Calu3 (cell line): ENCODE data around the gene CCNG1. TPM values are rescaled to one million over a fixed set of nuclear protein-coding genes. Genes with fewer than 3 reads are reported as not detected.
"Not testable (repeated sequence)": the region's sequence is repeated elsewhere in the genome, so short reads cannot be mapped to it uniquely, and the experiment has no call there.

Experiments
- BruUV-seq: library from RNA; stranded (reverse); fragments of 400-500 nt; replicated peaks from 2 replicates; lab custom pipeline; 2021; lab: Mats Ljungman, UMichigan
- CTCF ChIA-PET: fragments of 300-600 bp; sonication (Branson Sonifier 250); formaldehyde crosslinking; loops from one replicate; lab custom pipeline; 2022; ENCODE audit warnings: antibody characterized with exemption; lab: Charles Lee
- DNase-seq: peaks from one replicate; pipeline ENCODE4 v3.0.0; 2022
- H3K27ac Mint-ChIP-seq: one replicate; pipeline ENCODE4 v1.8.0; 2022; ENCODE audit warnings: mixed read lengths; ENCODE audit not compliant: unreplicated experiment
- H3K27me3 Mint-ChIP-seq: one replicate; pipeline ENCODE4 v1.8.0; 2022; ENCODE audit warnings: mixed read lengths; ENCODE audit not compliant: unreplicated experiment
- H3K36me3 Mint-ChIP-seq: one replicate; pipeline ENCODE4 v1.8.0; 2022; ENCODE audit warnings: mild to moderate bottlenecking, moderate library complexity, mixed read lengths; ENCODE audit not compliant: insufficient read depth, unreplicated experiment
- H3K4me1 Mint-ChIP-seq: one replicate; pipeline ENCODE4 v1.8.0; 2022; ENCODE audit warnings: mild to moderate bottlenecking, low read depth, mixed read lengths; ENCODE audit not compliant: unreplicated experiment
- H3K4me3 Mint-ChIP-seq: one replicate; pipeline ENCODE4 v1.8.0; 2022; ENCODE audit warnings: mild to moderate bottlenecking, low read depth, moderate library complexity, mixed read lengths; ENCODE audit not compliant: unreplicated experiment
- H3K9me3 Mint-ChIP-seq: one replicate; pipeline ENCODE4 v1.8.0; 2022; ENCODE audit warnings: low read depth, mixed read lengths; ENCODE audit not compliant: unreplicated experiment
- intact Hi-C: fragments of 100-400 bp; cut with micrococcal nuclease; formaldehyde crosslinking; loops from one replicate; pipeline ENCODE4 v1.10.0; 2022; ENCODE audit not compliant: unreplicated experiment
- total RNA-seq: library from RNA; stranded (reverse); gene quantifications from 2 replicates; pipeline ENCODE4 v1.2.3, GENCODE V29; 2022
- TF ChIP-seq, protein P1 (sequence below): fragments of 200-600 bp; IDR thresholded peaks from one replicate; pipeline ENCODE4 v1.8.0; 2022; ENCODE audit warnings: antibody characterized with exemption; ENCODE audit not compliant: unreplicated experiment

The CCNG1 gene
- total RNA-seq, 1 experiment from 2014 or later: 105 TPM

DNA sequence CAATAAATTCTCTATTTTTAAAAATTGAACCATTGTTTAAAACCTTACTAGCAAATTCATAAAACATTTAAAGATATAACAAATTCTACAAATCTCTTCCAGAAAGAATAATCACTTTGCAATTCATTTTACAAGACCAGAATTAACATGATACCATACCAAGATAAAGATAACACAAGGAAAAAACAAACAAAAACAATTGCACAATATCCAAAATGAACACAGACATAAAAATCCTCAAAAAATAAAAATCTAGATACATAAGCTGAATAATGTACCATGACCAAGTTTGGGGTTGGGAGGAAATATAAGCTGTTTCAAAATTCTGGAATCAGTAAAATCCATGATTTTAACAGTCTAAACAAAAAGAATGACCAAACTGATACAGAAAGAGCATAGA, 11.1 kb downstream of the CCNG1 start:
- intact Hi-C loops: no loop called here
- DNase-seq: no peak
- H3K4me3 Mint-ChIP-seq: no peak overlapping the region
- CTCF ChIA-PET: interaction anchor here (0.6 kb wide), 1 partner anchor 8 kb away, joined by 4 read pairs; no protein-coding TSS in a partner anchor
- no TSS peak for BruUV-seq
- H3K36me3 Mint-ChIP-seq: peaks cover 72% of the 10 kb centered on the region
- no peaks in the 10 kb centered on the region for H3K27me3 Mint-ChIP-seq
- no peaks in the 10 kb centered on the region for H3K9me3 Mint-ChIP-seq
- H3K4me1 Mint-ChIP-seq: no peaks in the 10 kb centered on the region
- no peak overlapping the region for H3K27ac Mint-ChIP-seq
- TF ChIP-seq, protein P1, sequence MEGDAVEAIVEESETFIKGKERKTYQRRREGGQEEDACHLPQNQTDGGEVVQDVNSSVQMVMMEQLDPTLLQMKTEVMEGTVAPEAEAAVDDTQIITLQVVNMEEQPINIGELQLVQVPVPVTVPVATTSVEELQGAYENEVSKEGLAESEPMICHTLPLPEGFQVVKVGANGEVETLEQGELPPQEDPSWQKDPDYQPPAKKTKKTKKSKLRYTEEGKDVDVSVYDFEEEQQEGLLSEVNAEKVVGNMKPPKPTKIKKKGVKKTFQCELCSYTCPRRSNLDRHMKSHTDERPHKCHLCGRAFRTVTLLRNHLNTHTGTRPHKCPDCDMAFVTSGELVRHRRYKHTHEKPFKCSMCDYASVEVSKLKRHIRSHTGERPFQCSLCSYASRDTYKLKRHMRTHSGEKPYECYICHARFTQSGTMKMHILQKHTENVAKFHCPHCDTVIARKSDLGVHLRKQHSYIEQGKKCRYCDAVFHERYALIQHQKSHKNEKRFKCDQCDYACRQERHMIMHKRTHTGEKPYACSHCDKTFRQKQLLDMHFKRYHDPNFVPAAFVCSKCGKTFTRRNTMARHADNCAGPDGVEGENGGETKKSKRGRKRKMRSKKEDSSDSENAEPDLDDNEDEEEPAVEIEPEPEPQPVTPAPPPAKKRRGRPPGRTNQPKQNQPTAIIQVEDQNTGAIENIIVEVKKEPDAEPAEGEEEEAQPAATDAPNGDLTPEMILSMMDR: no peak

DNA sequence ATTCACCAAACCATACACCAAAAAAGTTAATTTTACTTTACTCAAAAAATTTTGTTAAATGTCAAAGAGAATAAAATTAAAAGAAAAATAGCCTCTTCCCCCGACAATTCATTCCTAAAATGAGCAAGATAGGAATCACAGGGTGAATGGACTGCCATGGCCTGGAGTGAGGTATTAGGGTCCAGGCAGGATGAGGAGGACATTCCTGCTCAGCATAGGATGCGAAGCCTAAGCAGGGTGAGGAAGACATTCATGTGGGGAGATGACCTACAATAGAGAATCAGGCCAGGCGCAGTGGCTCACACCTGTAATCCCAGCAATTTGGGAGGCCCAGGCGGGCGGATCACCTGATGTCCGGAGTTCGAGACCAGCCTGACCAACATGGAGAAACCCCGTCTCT, 14.1 kb downstream of the CCNG1 start:
- peaks cover 76% of the 10 kb centered on the region for H3K36me3 Mint-ChIP-seq

DNA sequence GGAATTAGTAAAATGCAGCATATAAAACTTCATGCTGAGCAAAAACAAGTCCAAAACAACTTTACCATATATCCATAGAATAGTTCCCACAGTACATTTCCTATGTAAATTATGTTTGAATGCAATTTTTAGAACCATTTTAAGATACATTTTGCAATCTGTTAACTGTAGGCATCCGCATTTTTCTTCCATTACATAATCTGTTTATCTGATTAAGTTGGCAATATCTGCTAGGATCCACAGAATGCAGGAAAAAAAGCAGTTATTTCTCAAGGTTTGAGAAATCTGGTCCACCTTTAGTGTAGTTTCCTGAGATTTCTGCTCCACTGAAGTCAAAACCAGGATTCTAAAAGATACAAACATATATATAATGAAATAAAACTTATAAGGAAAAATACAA, 16.3 kb downstream of the CCNG1 start:
- no peak for DNase-seq
- peaks cover 26% of the 10 kb centered on the region for H3K4me1 Mint-ChIP-seq
- H3K27ac Mint-ChIP-seq: no peak overlapping the region
- intact Hi-C loops: no loop called here
- no TSS peak for BruUV-seq
- H3K4me3 Mint-ChIP-seq: no peak overlapping the region
- no peaks in the 10 kb centered on the region for H3K9me3 Mint-ChIP-seq
- TF ChIP-seq, protein P1: no peak
- H3K27me3 Mint-ChIP-seq: no peaks in the 10 kb centered on the region
- CTCF ChIA-PET: no interaction called here
- peaks cover 66% of the 10 kb centered on the region for H3K36me3 Mint-ChIP-seq

More for the DNA sequence above, 14.1 kb downstream of the CCNG1 start:
- H3K27me3 Mint-ChIP-seq: no peaks in the 10 kb centered on the region
- H3K27ac Mint-ChIP-seq: no peak overlapping the region
- TF ChIP-seq, protein P1: no peak
- CTCF ChIA-PET: no interaction called here
- BruUV-seq: no TSS peak
- no peak overlapping the region for H3K4me3 Mint-ChIP-seq
- intact Hi-C loops: no loop called here
- DNase-seq: no peak
- H3K4me1 Mint-ChIP-seq: peaks cover 11% of the 10 kb centered on the region
- no peaks in the 10 kb centered on the region for H3K9me3 Mint-ChIP-seq

- BruUV-seq, H3K4me3 Mint-ChIP-seq, H3K9me3 Mint-ChIP-seq, H3K27ac Mint-ChIP-seq, DNase-seq, H3K27me3 Mint-ChIP-seq, intact Hi-C loops: not testable (repeated sequence)
- H3K4me1 Mint-ChIP-seq: peaks cover 26% of the 10 kb centered on the region
- H3K36me3 Mint-ChIP-seq: peaks cover 68% of the 10 kb centered on the region
- CTCF ChIA-PET: interaction anchor here (0.7 kb wide), 2 partner anchors 35 to 1631 kb away, joined by 3 to 4 read pairs; no protein-coding TSS in a partner anchor
Observed at GRCh38 chr5:163455406-163455805, 18.0 kb downstream of the CCNG1 start.

DNA sequence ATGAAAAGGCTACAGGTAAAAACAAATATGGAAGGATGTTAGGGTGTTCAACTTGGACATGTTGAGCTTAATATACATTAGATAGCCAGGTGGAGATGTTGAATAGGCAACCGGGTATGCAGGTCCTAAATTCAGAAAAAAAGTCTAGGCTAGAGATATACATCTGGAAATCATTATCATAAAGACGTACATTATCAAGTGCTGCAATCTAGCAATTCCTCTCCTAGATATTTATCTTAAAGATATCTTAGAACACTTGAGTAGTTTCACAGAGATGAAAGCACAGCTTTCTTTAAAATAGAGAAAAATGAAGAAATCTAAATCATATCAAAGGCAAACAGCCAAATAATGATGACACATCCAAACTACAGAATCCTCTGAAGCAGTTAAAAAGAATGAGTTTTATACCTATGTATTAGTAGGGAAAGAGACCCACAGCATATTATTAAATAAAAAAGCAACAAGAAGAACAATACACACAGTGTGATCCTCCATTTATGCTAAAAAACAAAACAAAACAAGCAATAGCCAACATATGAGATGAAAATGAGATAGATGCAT, 18.7 kb downstream of the CCNG1 start:
- no TSS peak for BruUV-seq
- Mint-ChIP-seq H3K9me3 (no peaks in the 10 kb centered on the region), H3K36me3 (peaks cover 70% of the 10 kb centered on the region), H3K4me1 (peaks cover 26% of the 10 kb centered on the region), H3K27ac (no peak overlapping the region), H3K27me3 (no peaks in the 10 kb centered on the region), H3K4me3 (no peak overlapping the region)
- intact Hi-C loops: no loop called here
- no peak for DNase-seq
- TF ChIP-seq, protein P1: no peak
- CTCF ChIA-PET: interaction anchor here (0.7 kb wide), 1 partner anchor 8 kb away, joined by 4 read pairs; no protein-coding TSS in a partner anchor
